Muscle layer of colon (tissue), 2 donors: ENCODE measurements around the gene TAF1D.
"Not testable (repeated sequence)": the region's sequence is repeated elsewhere in the genome, so short reads cannot be mapped to it uniquely, and the experiment has no call there.

Source experiments
- H3K27ac ChIP-seq: one replicate; pipeline ENCODE4 v1.7.0; 2013; ENCODE audit warnings: low read depth, mild to moderate bottlenecking, low read length, moderate library complexity
- H3K27me3 ChIP-seq, 2 donors: one replicate each; pipeline ENCODE4 v1.7.0; 2013; ENCODE audit warnings: low read length in 2 of 2, mild to moderate bottlenecking in 2 of 2; ENCODE audit not compliant: insufficient read depth in 2 of 2, control insufficient read depth in 1 of 2
- H3K36me3 ChIP-seq: one replicate; pipeline ENCODE4 v1.7.0; 2013; ENCODE audit warnings: mild to moderate bottlenecking, low read length; ENCODE audit not compliant: insufficient read depth
- H3K4me1 ChIP-seq: one replicate; pipeline ENCODE4 v1.7.0; 2013; ENCODE audit warnings: mild to moderate bottlenecking, low read length; ENCODE audit not compliant: insufficient read depth
- H3K4me3 ChIP-seq, 2 donors: one replicate each; pipeline ENCODE4 v1.7.0; 2013; ENCODE audit warnings: low read length in 2 of 2, low read depth in 1 of 2, mild to moderate bottlenecking in 1 of 2, moderate library complexity in 1 of 2
- H3K9ac ChIP-seq: one replicate; pipeline ENCODE4 v1.7.0; 2013; ENCODE audit warnings: low read length
- H3K9me3 ChIP-seq: one replicate; pipeline ENCODE4 v1.7.0; 2013; ENCODE audit warnings: mild to moderate bottlenecking, low read length
- donor health status: abdominal sarcoma.
- donor health status: Adenocarcinoma of cecum.

The TAF1D gene

GRCh38 chr11:93741094-93741881, at the start of gene TAF1D, which contains the start of gene C11orf54:
Gene TAF1D, minus strand, starts transcription at chr11:93741495. Its CDS starts 2,191 bp downstream, at chr11:93739304.
Gene C11orf54, plus strand, starts transcription at chr11:93741672. Its CDS starts 5,722 bp downstream, at chr11:93747394.
- Histone ChIP-seq H3K9ac (peak within 1 kb of the TSS; percentile 85), H3K36me3 (peaks cover 26% of the 10 kb centered on the region), H3K27ac (peak within 1 kb of the TSS; percentile 91), H3K27me3 (no peaks in the 10 kb centered on the region), H3K4me3 (peak within 1 kb of the TSS; percentile 84 to 87), H3K9me3 (no peaks in the 10 kb centered on the region), H3K4me1 (peaks cover 32% of the 10 kb centered on the region)

GRCh38 chr11:93784935-93785360, 43.7 kb upstream of the TAF1D start:
- Histone ChIP-seq H3K4me1 (peaks cover 24% of the 10 kb centered on the region), H3K27me3 (no peaks in the 10 kb centered on the region), H3K4me3 (peak overlapping the region; percentile 59 to 84), H3K36me3 (peaks cover 14% of the 10 kb centered on the region), H3K9ac (peak overlapping the region; percentile 78), H3K27ac (peak overlapping the region; percentile 95), H3K9me3 (no peaks in the 10 kb centered on the region)

- Histone ChIP-seq H3K9me3 (no peaks in the 10 kb centered on the region), H3K36me3 (peaks cover 8% of the 10 kb centered on the region), H3K4me3 (peak within 1 kb of the TSS; percentile 59 to 84), H3K27ac (peak within 1 kb of the TSS; percentile 95), H3K4me1 (peaks cover 24% of the 10 kb centered on the region), H3K9ac (peak within 1 kb of the TSS; percentile 78), H3K27me3 (no peaks in the 10 kb centered on the region)
Measured at GRCh38 chr11:93784145-93784934, 43.0 kb upstream of the TAF1D start, which contains the start of gene MED17. Gene MED17, plus strand, starts transcription at chr11:93784282. Its CDS starts 232 bp downstream, at chr11:93784514.

GRCh38 chr11:93783765-93784144, 42.5 kb upstream of the TAF1D start:
- Histone ChIP-seq H3K36me3 (peaks cover 2% of the 10 kb centered on the region), H3K4me1 (peaks cover 24% of the 10 kb centered on the region), H3K27me3 (no peaks in the 10 kb centered on the region), H3K9me3 (no peaks in the 10 kb centered on the region), H3K9ac (peak overlapping the region; percentile 78), H3K4me3 (peak overlapping the region; percentile 22 to 84), H3K27ac (peak overlapping the region; percentile 95)

- Histone ChIP-seq H3K9me3 (no peaks in the 10 kb centered on the region), H3K4me3 (peak overlapping the region; percentile 22 to 84), H3K4me1 (peaks cover 24% of the 10 kb centered on the region), H3K36me3 (no peaks in the 10 kb centered on the region), H3K9ac (no peak overlapping the region), H3K27ac (peak overlapping the region; percentile 95), H3K27me3 (no peaks in the 10 kb centered on the region)
Measured at GRCh38 chr11:93783362-93783761, 42.1 kb upstream of the TAF1D start.

GRCh38 chr11:93775289-93775688, 34.0 kb upstream of the TAF1D start:
- Histone ChIP-seq H3K4me1 (no peaks in the 10 kb centered on the region), H3K9ac (no peak overlapping the region), H3K4me3 (no peak overlapping the region), H3K27ac (no peak overlapping the region), H3K27me3 (no peaks in the 10 kb centered on the region), H3K36me3 (no peaks in the 10 kb centered on the region), H3K9me3 (no peaks in the 10 kb centered on the region)

- H3K9me3 ChIP-seq, H3K27me3 ChIP-seq, H3K4me3 ChIP-seq, H3K27ac ChIP-seq, H3K36me3 ChIP-seq, H3K4me1 ChIP-seq, H3K9ac ChIP-seq: not testable (repeated sequence)
Measured at GRCh38 chr11:93774560-93774959, 33.3 kb upstream of the TAF1D start.

- Histone ChIP-seq H3K4me1 (no peaks in the 10 kb centered on the region), H3K9ac (no peak overlapping the region), H3K9me3 (no peaks in the 10 kb centered on the region), H3K27me3 (no peaks in the 10 kb centered on the region), H3K36me3 (no peaks in the 10 kb centered on the region), H3K27ac (no peak overlapping the region), H3K4me3 (no peak overlapping the region)
Measured at GRCh38 chr11:93773601-93774200, 32.4 kb upstream of the TAF1D start.

GRCh38 chr11:93773045-93773477, 31.8 kb upstream of the TAF1D start:
- Histone ChIP-seq H3K4me3 (no peak overlapping the region), H3K36me3 (no peaks in the 10 kb centered on the region), H3K27ac (no peak overlapping the region), H3K27me3 (no peaks in the 10 kb centered on the region), H3K4me1 (no peaks in the 10 kb centered on the region), H3K9me3 (no peaks in the 10 kb centered on the region), H3K9ac (no peak overlapping the region)

GRCh38 chr11:93772123-93772522, 30.8 kb upstream of the TAF1D start:
- Histone ChIP-seq H3K9ac (no peak overlapping the region), H3K36me3 (no peaks in the 10 kb centered on the region), H3K9me3 (no peaks in the 10 kb centered on the region), H3K4me1 (no peaks in the 10 kb centered on the region), H3K27ac (no peak overlapping the region), H3K27me3 (no peaks in the 10 kb centered on the region), H3K4me3 (no peak overlapping the region)

- Histone ChIP-seq H3K4me1 (peaks cover 4% of the 10 kb centered on the region), H3K9me3 (no peaks in the 10 kb centered on the region), H3K27me3 (no peaks in the 10 kb centered on the region), H3K36me3 (no peaks in the 10 kb centered on the region), H3K4me3 (no peak overlapping the region), H3K27ac (no peak overlapping the region), H3K9ac (no peak overlapping the region)
Measured at GRCh38 chr11:93770160-93770559, 28.9 kb upstream of the TAF1D start.
